WTC11 (cell line): Measurements from ENCODE around the gene LAMA2. TPM values are rescaled to one million over a fixed set of nuclear protein-coding genes. Genes with fewer than 3 reads are reported as not detected.

Source experiments
- ATAC-seq: fragments of 200-7000 bp; cut with Tn5 transposase; 2 replicates; pipeline ENCODE4 v1.10.0; 2021; ENCODE audit warnings: mild to moderate bottlenecking, moderate library complexity
- CTCF ChIA-PET: fragments of 300-600 bp; sonication (Branson Sonifier 250); formaldehyde crosslinking; loops from one replicate; lab custom pipeline; 2021; ENCODE audit warnings: antibody characterized with exemption; lab: Charles Lee
- POLR2A ChIA-PET: fragments of 350-600 bp; sonication (Branson Sonifier 250); formaldehyde crosslinking; loops from one replicate; lab custom pipeline; 2021; ENCODE audit warnings: antibody characterized with exemption; lab: Charles Lee
- DNase-seq: peaks from one replicate; pipeline ENCODE4 v3.0.0; 2021; ENCODE audit warnings: low spot score
- H3K27ac Mint-ChIP-seq: 2 replicates; pipeline ENCODE4 v1.8.0; 2021; ENCODE audit warnings: mixed read lengths
- H3K27me3 Mint-ChIP-seq: 2 replicates; pipeline ENCODE4 v1.8.0; 2021; ENCODE audit warnings: low read depth, mild to moderate bottlenecking, moderate library complexity, mixed read lengths
- H3K36me3 Mint-ChIP-seq: 2 replicates; pipeline ENCODE4 v1.8.0; 2021; ENCODE audit warnings: mixed read lengths
- H3K4me1 Mint-ChIP-seq: 2 replicates; pipeline ENCODE4 v1.8.0; 2022; ENCODE audit warnings: mixed read lengths
- H3K4me3 Mint-ChIP-seq: 2 replicates; pipeline ENCODE4 v1.8.0; 2021; ENCODE audit warnings: mild to moderate bottlenecking, moderate library complexity, mixed read lengths
- H3K9me3 Mint-ChIP-seq: 2 replicates; pipeline ENCODE4 v1.8.0; 2021; ENCODE audit warnings: mixed read lengths
- ATF1 ChIP-seq: sonication (generic); formaldehyde crosslinking; IDR thresholded peaks from 2 replicates; pipeline ENCODE4 v1.8.1; 2023; ENCODE audit warnings: mild to moderate bottlenecking, moderate library complexity, missing genetic modification reagents
- HMGXB4 ChIP-seq: sonication (generic); formaldehyde crosslinking; IDR thresholded peaks from 2 replicates; pipeline ENCODE4 v1.8.1; 2023; ENCODE audit warnings: mild to moderate bottlenecking, moderate library complexity, missing genetic modification reagents
- KAT7 ChIP-seq: sonication (generic); formaldehyde crosslinking; IDR thresholded peaks from 2 replicates; pipeline ENCODE4 v1.8.1; 2023; ENCODE audit warnings: missing genetic modification reagents, mild to moderate bottlenecking, borderline replicate concordance
- NR2C2 ChIP-seq: sonication (generic); formaldehyde crosslinking; IDR thresholded peaks from 2 replicates; pipeline ENCODE4 v1.8.0; 2022; ENCODE audit warnings: mild to moderate bottlenecking, missing genetic modification reagents
- RORB ChIP-seq: fragments of 250-450 bp; sonication (Bioruptor Pico); IDR thresholded peaks from 2 replicates; pipeline ENCODE4 v1.9.0; 2021; ENCODE audit warnings: mild to moderate bottlenecking
- SMAD3 ChIP-seq: sonication (generic); formaldehyde crosslinking; IDR thresholded peaks from 2 replicates; pipeline ENCODE4 v1.8.0; 2022; ENCODE audit warnings: missing genetic modification reagents, mild to moderate bottlenecking, borderline replicate concordance
- TEAD1 ChIP-seq: sonication (generic); formaldehyde crosslinking; IDR thresholded peaks from 2 replicates; pipeline ENCODE4 v1.8.0; 2022; ENCODE audit warnings: mild to moderate bottlenecking, missing genetic modification reagents
- USF1 ChIP-seq: sonication (generic); formaldehyde crosslinking; IDR thresholded peaks from 2 replicates; pipeline ENCODE4 v1.8.0; 2022; ENCODE audit warnings: mild to moderate bottlenecking, missing genetic modification reagents
- ZNF232 ChIP-seq: sonication (generic); formaldehyde crosslinking; IDR thresholded peaks from 2 replicates; pipeline ENCODE4 v1.8.0; 2022; ENCODE audit warnings: mild to moderate bottlenecking, missing genetic modification reagents
- ZNF317 ChIP-seq: sonication (generic); formaldehyde crosslinking; IDR thresholded peaks from 2 replicates; pipeline ENCODE4 v1.8.1; 2023; ENCODE audit warnings: low read depth, mild to moderate bottlenecking, moderate library complexity, missing genetic modification reagents, borderline replicate concordance
- total RNA-seq: library from RNA; stranded (reverse); gene quantifications from 3 replicates; pipeline ENCODE4 v1.2.3, GENCODE V29; 2021
- TF ChIP-seq, protein P1 (sequence below): sonication (generic); formaldehyde crosslinking; IDR thresholded peaks from 2 replicates; pipeline ENCODE4 v1.8.0; 2022; ENCODE audit warnings: mild to moderate bottlenecking, missing genetic modification reagents
- TF ChIP-seq, protein P2 (sequence below): sonication (generic); formaldehyde crosslinking; IDR thresholded peaks from 2 replicates; pipeline ENCODE4 v1.8.0; 2023; ENCODE audit warnings: missing genetic modification reagents
- TF ChIP-seq, protein P3 (sequence below): fragments of 250-450 bp; sonication (Bioruptor Pico); IDR thresholded peaks from 2 replicates; pipeline ENCODE4 v1.9.0; 2021; ENCODE audit warnings: mild to moderate bottlenecking
- TF ChIP-seq, protein P4 (sequence below): sonication (generic); formaldehyde crosslinking; IDR thresholded peaks from 2 replicates; pipeline ENCODE4 v1.8.0; 2022; ENCODE audit warnings: missing genetic modification reagents
- TF ChIP-seq, protein P5 (sequence below): sonication (generic); formaldehyde crosslinking; IDR thresholded peaks from 2 replicates; pipeline ENCODE4 v1.8.1; 2023; ENCODE audit warnings: mild to moderate bottlenecking, missing genetic modification reagents
- TF ChIP-seq, protein P6 (sequence below): sonication (generic); formaldehyde crosslinking; IDR thresholded peaks from 2 replicates; pipeline ENCODE4 v1.8.0; 2022; ENCODE audit warnings: mild to moderate bottlenecking, missing genetic modification reagents
- TF ChIP-seq, protein P7 (sequence below): sonication (generic); formaldehyde crosslinking; IDR thresholded peaks from 2 replicates; pipeline ENCODE4 v1.8.1; 2023; ENCODE audit warnings: mild to moderate bottlenecking, missing genetic modification reagents, moderate library complexity

The LAMA2 gene
- total RNA-seq, 1 experiment from 2014 or later, result 6.6 TPM

GRCh38 chr6:129320892-129321291, 438.0 kb downstream of the LAMA2 start:
- CTCF ChIA-PET, result no interaction called here
- H3K27ac Mint-ChIP-seq, result no peak overlapping the region
- POLR2A ChIA-PET, result no interaction called here
- no peak for TF ChIP-seq KAT7 (CRISPR knock-in tag)
- TF ChIP-seq, all 79 proteins: peak for 0
- ATAC-seq, result no peak
- DNase-seq, result no peak
- Mint-ChIP-seq H3K27me3 (peaks cover under 1% of the 10 kb centered on the region; the same call in 1 of the 2 replicates), H3K4me3 (no peak overlapping the region), H3K4me1 (peaks cover 45% of the 10 kb centered on the region), H3K9me3 (peaks cover 7% of the 10 kb centered on the region), H3K36me3 (peaks cover 7% of the 10 kb centered on the region)

DNA sequence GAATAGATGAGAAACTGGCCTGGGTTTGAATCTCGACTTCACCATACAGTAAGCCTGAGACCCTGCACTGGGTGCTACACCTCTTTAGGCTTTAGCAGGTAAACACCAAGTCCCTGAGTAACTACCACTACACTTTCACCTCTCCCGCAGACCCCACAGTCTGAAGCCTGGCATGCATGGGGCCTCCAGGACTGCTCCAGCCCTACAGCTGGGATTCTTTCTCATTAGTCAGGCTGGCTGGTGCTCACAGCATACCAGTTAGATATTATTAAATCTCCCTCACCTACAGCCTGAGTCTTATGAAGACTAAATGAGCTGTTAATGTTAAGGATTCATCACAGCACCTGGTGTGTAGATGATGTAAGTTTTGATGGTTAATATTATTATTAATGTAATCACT, 438.4 kb downstream of the LAMA2 start:
- peaks cover 3% of the 10 kb centered on the region; the same call in 1 of the 2 replicates for H3K36me3 Mint-ChIP-seq
- DNase-seq (no peak), ATAC-seq (peak; percentile 42)
- H3K4me1 Mint-ChIP-seq, result peaks cover 42% of the 10 kb centered on the region
- POLR2A ChIA-PET, result no interaction called here
- no peaks in the 10 kb centered on the region for H3K27me3 Mint-ChIP-seq
- H3K27ac Mint-ChIP-seq, result no peak overlapping the region
- no peak for TF ChIP-seq USF1 (CRISPR knock-in tag)
- TF ChIP-seq, protein P1, sequence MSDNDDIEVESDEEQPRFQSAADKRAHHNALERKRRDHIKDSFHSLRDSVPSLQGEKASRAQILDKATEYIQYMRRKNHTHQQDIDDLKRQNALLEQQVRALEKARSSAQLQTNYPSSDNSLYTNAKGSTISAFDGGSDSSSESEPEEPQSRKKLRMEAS (CRISPR knock-in tag), result no peak
- TF ChIP-seq, protein P2, sequence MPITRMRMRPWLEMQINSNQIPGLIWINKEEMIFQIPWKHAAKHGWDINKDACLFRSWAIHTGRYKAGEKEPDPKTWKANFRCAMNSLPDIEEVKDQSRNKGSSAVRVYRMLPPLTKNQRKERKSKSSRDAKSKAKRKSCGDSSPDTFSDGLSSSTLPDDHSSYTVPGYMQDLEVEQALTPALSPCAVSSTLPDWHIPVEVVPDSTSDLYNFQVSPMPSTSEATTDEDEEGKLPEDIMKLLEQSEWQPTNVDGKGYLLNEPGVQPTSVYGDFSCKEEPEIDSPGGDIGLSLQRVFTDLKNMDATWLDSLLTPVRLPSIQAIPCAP (CRISPR knock-in tag), result no peak
- no peak for TF ChIP-seq TEAD1 (CRISPR knock-in tag)
- TF ChIP-seq, protein P3, sequence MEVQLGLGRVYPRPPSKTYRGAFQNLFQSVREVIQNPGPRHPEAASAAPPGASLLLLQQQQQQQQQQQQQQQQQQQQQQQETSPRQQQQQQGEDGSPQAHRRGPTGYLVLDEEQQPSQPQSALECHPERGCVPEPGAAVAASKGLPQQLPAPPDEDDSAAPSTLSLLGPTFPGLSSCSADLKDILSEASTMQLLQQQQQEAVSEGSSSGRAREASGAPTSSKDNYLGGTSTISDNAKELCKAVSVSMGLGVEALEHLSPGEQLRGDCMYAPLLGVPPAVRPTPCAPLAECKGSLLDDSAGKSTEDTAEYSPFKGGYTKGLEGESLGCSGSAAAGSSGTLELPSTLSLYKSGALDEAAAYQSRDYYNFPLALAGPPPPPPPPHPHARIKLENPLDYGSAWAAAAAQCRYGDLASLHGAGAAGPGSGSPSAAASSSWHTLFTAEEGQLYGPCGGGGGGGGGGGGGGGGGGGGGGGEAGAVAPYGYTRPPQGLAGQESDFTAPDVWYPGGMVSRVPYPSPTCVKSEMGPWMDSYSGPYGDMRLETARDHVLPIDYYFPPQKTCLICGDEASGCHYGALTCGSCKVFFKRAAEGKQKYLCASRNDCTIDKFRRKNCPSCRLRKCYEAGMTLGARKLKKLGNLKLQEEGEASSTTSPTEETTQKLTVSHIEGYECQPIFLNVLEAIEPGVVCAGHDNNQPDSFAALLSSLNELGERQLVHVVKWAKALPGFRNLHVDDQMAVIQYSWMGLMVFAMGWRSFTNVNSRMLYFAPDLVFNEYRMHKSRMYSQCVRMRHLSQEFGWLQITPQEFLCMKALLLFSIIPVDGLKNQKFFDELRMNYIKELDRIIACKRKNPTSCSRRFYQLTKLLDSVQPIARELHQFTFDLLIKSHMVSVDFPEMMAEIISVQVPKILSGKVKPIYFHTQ (CRISPR knock-in tag), result no peak
- TF ChIP-seq, protein P4, sequence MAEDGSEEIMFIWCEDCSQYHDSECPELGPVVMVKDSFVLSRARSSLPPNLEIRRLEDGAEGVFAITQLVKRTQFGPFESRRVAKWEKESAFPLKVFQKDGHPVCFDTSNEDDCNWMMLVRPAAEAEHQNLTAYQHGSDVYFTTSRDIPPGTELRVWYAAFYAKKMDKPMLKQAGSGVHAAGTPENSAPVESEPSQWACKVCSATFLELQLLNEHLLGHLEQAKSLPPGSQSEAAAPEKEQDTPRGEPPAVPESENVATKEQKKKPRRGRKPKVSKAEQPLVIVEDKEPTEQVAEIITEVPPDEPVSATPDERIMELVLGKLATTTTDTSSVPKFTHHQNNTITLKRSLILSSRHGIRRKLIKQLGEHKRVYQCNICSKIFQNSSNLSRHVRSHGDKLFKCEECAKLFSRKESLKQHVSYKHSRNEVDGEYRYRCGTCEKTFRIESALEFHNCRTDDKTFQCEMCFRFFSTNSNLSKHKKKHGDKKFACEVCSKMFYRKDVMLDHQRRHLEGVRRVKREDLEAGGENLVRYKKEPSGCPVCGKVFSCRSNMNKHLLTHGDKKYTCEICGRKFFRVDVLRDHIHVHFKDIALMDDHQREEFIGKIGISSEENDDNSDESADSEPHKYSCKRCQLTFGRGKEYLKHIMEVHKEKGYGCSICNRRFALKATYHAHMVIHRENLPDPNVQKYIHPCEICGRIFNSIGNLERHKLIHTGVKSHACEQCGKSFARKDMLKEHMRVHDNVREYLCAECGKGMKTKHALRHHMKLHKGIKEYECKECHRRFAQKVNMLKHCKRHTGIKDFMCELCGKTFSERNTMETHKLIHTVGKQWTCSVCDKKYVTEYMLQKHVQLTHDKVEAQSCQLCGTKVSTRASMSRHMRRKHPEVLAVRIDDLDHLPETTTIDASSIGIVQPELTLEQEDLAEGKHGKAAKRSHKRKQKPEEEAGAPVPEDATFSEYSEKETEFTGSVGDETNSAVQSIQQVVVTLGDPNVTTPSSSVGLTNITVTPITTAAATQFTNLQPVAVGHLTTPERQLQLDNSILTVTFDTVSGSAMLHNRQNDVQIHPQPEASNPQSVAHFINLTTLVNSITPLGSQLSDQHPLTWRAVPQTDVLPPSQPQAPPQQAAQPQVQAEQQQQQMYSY (CRISPR knock-in tag), result no peak
- H3K9me3 Mint-ChIP-seq, result peaks cover 3% of the 10 kb centered on the region; the same call in 1 of the 2 replicates
- H3K4me3 Mint-ChIP-seq, result no peak overlapping the region
- CTCF ChIA-PET, result no interaction called here

DNA sequence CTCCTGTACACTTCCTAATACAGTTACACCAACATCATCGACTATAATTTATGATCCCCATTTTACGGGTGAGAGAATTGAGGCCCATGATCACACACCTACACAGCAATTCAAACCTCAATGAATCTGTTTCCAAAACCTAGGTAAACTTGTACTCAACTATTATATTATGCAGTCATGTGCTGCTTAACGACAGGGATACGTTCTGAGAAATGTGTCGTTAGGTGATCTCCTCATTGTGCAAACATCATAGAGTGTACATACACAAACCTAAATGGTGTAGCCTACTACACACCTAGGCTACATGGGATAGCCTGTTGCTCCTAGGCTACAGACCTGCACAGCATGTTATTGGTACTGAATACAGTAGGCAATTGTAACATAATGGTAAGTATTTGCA, 441.4 kb downstream of the LAMA2 start:
- ChIA-PET POLR2A (no interaction called here), CTCF (no interaction called here)
- Mint-ChIP-seq H3K4me3 (no peak overlapping the region), H3K27me3 (no peaks in the 10 kb centered on the region), H3K9me3 (no peaks in the 10 kb centered on the region), H3K27ac (no peak overlapping the region), H3K36me3 (no peaks in the 10 kb centered on the region), H3K4me1 (peaks cover 30% of the 10 kb centered on the region)
- ATAC-seq (no peak), DNase-seq (no peak)
- TF ChIP-seq NR2C2 (CRISPR knock-in tag) (no peak), ATF1 (CRISPR knock-in tag) (no peak), SMAD3 (CRISPR knock-in tag) (no peak), ZNF317 (CRISPR knock-in tag) (no peak), HMGXB4 (CRISPR knock-in tag) (no peak), RORB (CRISPR knock-in tag) (no peak), ZNF232 (CRISPR knock-in tag) (no peak)
- TF ChIP-seq, protein P5, sequence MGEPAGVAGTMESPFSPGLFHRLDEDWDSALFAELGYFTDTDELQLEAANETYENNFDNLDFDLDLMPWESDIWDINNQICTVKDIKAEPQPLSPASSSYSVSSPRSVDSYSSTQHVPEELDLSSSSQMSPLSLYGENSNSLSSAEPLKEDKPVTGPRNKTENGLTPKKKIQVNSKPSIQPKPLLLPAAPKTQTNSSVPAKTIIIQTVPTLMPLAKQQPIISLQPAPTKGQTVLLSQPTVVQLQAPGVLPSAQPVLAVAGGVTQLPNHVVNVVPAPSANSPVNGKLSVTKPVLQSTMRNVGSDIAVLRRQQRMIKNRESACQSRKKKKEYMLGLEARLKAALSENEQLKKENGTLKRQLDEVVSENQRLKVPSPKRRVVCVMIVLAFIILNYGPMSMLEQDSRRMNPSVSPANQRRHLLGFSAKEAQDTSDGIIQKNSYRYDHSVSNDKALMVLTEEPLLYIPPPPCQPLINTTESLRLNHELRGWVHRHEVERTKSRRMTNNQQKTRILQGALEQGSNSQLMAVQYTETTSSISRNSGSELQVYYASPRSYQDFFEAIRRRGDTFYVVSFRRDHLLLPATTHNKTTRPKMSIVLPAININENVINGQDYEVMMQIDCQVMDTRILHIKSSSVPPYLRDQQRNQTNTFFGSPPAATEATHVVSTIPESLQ (CRISPR knock-in tag), result no peak
- TF ChIP-seq, protein P6, sequence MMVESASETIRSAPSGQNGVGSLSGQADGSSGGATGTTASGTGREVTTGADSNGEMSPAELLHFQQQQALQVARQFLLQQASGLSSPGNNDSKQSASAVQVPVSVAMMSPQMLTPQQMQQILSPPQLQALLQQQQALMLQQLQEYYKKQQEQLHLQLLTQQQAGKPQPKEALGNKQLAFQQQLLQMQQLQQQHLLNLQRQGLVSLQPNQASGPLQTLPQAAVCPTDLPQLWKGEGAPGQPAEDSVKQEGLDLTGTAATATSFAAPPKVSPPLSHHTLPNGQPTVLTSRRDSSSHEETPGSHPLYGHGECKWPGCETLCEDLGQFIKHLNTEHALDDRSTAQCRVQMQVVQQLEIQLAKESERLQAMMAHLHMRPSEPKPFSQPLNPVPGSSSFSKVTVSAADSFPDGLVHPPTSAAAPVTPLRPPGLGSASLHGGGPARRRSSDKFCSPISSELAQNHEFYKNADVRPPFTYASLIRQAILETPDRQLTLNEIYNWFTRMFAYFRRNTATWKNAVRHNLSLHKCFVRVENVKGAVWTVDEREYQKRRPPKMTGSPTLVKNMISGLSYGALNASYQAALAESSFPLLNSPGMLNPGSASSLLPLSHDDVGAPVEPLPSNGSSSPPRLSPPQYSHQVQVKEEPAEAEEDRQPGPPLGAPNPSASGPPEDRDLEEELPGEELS, result no peak
- TF ChIP-seq, protein P7, sequence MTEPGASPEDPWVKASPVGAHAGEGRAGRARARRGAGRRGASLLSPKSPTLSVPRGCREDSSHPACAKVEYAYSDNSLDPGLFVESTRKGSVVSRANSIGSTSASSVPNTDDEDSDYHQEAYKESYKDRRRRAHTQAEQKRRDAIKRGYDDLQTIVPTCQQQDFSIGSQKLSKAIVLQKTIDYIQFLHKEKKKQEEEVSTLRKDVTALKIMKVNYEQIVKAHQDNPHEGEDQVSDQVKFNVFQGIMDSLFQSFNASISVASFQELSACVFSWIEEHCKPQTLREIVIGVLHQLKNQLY (CRISPR knock-in tag), result no peak
